ENCODE data around the gene NRCAM. TPM values are rescaled to one million over a fixed set of nuclear protein-coding genes. Genes with fewer than 3 reads are reported as not detected.

Gene NRCAM
- polyA plus RNA-seq, 3 donors = not detected

DNA sequence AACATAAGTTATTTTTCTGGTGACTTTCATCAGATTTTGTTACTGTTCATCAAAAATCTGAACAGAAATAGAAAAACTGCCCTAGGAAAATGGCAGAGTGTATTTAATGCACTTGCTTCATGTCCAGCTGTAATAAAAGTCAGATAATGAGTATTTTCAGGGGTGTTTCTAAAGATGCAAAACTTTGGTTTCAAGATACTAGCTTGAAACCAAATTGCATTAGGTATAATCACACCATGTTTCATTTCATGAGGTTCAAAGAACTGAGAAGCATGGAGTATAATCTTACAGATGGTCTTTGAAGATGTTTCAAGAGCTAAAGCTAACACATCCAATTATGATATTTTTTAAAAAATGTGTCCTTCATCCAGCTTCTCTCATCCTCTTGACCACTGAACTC is 128.9 kb downstream of the NRCAM start:
- Histone ChIP-seq H3K79me2 (ENCODE audit: insufficient read depth, low read length) (no peaks in the 10 kb centered on the region), H3K9me3 (replicated peaks in 1 of 2; ENCODE audit: control insufficient read depth in 1 of 2, insufficient read depth in 1 of 2, low read length in 2 of 2) (no peaks in the 10 kb centered on the region), H3K4me2 (replicated peaks; ENCODE audit: extremely low read depth, low read length, poor library complexity, severe bottlenecking) (no peak overlapping the region), H3K27me3 (ENCODE audit: control insufficient read depth in 2 of 2, insufficient read depth in 2 of 2, low read length in 2 of 2) (no peaks in the 10 kb centered on the region), H3K9ac (ENCODE audit: insufficient read depth, low read length, poor library complexity, severe bottlenecking) (no peak overlapping the region), H3K36me3 (replicated peaks in 1 of 2; ENCODE audit: control insufficient read depth in 1 of 2, insufficient read depth in 2 of 2, low read length in 2 of 2) (no peaks in the 10 kb centered on the region), H4K20me1 (ENCODE audit: insufficient read depth, low read length) (no peaks in the 10 kb centered on the region), H2AFZ (ENCODE audit: insufficient read depth, low read depth, low read length, poor library complexity, severe bottlenecking) (no peak overlapping the region), H3K27ac (ENCODE audit: low read depth in 1 of 2, low read length in 2 of 2) (no peak overlapping the region), H3K4me3 (replicated peaks in 1 of 3; ENCODE audit: low read depth in 2 of 3, low read length in 3 of 3) (no peak overlapping the region), H3K4me1 (ENCODE audit: control insufficient read depth in 1 of 2, insufficient read depth in 2 of 2, low read length in 2 of 2) (no peaks in the 10 kb centered on the region)
- Mint-ChIP-seq H3K9me3 (peaks cover 0 to 3% (median 0%) of the 10 kb centered on the region in 7 donors), H3K27ac (no peak overlapping the region), H3K27me3 (ENCODE audit: low read depth in 3 of 3) (no peaks in the 10 kb centered on the region), H3K36me3 (no peaks in the 10 kb centered on the region), H3K4me3 (no peak overlapping the region), H3K4me1 (peaks cover 6% of the 10 kb centered on the region)
- intact Hi-C loops (cut with micrococcal nuclease) = no loop called here
- DNase-seq = no peak
- TF ChIP-seq, protein P1, sequence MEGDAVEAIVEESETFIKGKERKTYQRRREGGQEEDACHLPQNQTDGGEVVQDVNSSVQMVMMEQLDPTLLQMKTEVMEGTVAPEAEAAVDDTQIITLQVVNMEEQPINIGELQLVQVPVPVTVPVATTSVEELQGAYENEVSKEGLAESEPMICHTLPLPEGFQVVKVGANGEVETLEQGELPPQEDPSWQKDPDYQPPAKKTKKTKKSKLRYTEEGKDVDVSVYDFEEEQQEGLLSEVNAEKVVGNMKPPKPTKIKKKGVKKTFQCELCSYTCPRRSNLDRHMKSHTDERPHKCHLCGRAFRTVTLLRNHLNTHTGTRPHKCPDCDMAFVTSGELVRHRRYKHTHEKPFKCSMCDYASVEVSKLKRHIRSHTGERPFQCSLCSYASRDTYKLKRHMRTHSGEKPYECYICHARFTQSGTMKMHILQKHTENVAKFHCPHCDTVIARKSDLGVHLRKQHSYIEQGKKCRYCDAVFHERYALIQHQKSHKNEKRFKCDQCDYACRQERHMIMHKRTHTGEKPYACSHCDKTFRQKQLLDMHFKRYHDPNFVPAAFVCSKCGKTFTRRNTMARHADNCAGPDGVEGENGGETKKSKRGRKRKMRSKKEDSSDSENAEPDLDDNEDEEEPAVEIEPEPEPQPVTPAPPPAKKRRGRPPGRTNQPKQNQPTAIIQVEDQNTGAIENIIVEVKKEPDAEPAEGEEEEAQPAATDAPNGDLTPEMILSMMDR (IDR thresholded peaks at IDR 0.05) = no peak

DNA sequence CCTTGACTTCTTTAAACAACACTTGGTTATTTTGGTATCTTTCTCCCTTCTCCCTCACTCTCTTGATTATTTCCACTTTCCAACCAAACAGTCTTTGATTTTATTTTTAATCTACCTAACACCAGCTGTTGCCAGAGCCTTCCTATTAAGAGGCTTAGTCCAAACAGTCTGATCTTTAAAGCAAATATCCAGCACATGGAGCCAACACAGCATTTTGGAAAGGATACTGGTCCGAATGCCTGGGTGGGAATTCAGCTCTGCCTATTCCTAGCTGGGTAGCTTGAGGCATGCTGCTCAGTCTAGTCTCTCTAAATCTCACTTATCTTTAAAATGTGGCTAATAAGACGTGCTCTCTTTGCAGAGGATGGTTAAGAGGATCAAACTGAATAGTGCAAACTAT is 129.3 kb downstream of the NRCAM start:
- Histone ChIP-seq H3K36me3 (replicated peaks in 1 of 2; ENCODE audit: control insufficient read depth in 1 of 2, insufficient read depth in 2 of 2, low read length in 2 of 2) (no peaks in the 10 kb centered on the region), H3K4me2 (replicated peaks; ENCODE audit: extremely low read depth, low read length, poor library complexity, severe bottlenecking) (no peak overlapping the region), H2AFZ (ENCODE audit: insufficient read depth, low read depth, low read length, poor library complexity, severe bottlenecking) (no peak overlapping the region), H4K20me1 (ENCODE audit: insufficient read depth, low read length) (no peaks in the 10 kb centered on the region), H3K4me3 (replicated peaks in 1 of 3; ENCODE audit: low read depth in 2 of 3, low read length in 3 of 3) (no peak overlapping the region), H3K27me3 (ENCODE audit: control insufficient read depth in 2 of 2, insufficient read depth in 2 of 2, low read length in 2 of 2) (no peaks in the 10 kb centered on the region), H3K9me3 (replicated peaks in 1 of 2; ENCODE audit: control insufficient read depth in 1 of 2, insufficient read depth in 1 of 2, low read length in 2 of 2) (no peaks in the 10 kb centered on the region), H3K4me1 (ENCODE audit: control insufficient read depth in 1 of 2, insufficient read depth in 2 of 2, low read length in 2 of 2) (no peaks in the 10 kb centered on the region), H3K79me2 (ENCODE audit: insufficient read depth, low read length) (no peaks in the 10 kb centered on the region), H3K9ac (ENCODE audit: insufficient read depth, low read length, poor library complexity, severe bottlenecking) (no peak overlapping the region), H3K27ac (ENCODE audit: low read depth in 1 of 2, low read length in 2 of 2) (no peak overlapping the region)
- WGBS (ENCODE audit: insufficient coverage) = no CpG with 5 or more reads among the region's 2 CpGs
- Mint-ChIP-seq H3K9me3 (peaks cover 0 to 3% (median 0%) of the 10 kb centered on the region in 7 donors), H3K27me3 (ENCODE audit: low read depth in 3 of 3) (no peaks in the 10 kb centered on the region), H3K4me3 (no peak overlapping the region), H3K27ac (no peak overlapping the region), H3K4me1 (peaks cover 6% of the 10 kb centered on the region), H3K36me3 (no peaks in the 10 kb centered on the region)
- intact Hi-C loops (cut with micrococcal nuclease) = no loop called here
- TF ChIP-seq, protein P1 (IDR thresholded peaks at IDR 0.05) = no peak
- no peak for DNase-seq

All from CD14-positive monocyte (primary cell).